OCI-LY3 (cell line): ENCODE measurements around the gene DLG1.

ENCODE experiments used
- H2AFZ ChIP-seq: fragments of 200-600, 300-600 bp; shearing (Covaris generic); 2 replicates; pipeline ENCODE4 v1.6.0; 2014; ENCODE audit warnings: antibody characterized with exemption, low read depth, low read length
- H3K27ac ChIP-seq: fragments of 200-600, 300-600 bp; sonication (generic); 2 replicates; pipeline ENCODE4 v1.5.1; 2014; ENCODE audit warnings: mild to moderate bottlenecking, low read length, moderate library complexity, mixed read lengths
- H3K27me3 ChIP-seq: fragments of 200-600, 300-600 bp; sonication (generic); 2 replicates; pipeline ENCODE4 v1.6.1; 2014; ENCODE audit warnings: low read depth, low read length, mixed read lengths
- H3K36me3 ChIP-seq: fragments of 200-600, 300-600 bp; sonication (generic); replicated peaks from 2 replicates; pipeline ENCODE3; 2014; ENCODE audit warnings: low read depth, low read length, mixed read lengths
- H3K4me1 ChIP-seq: fragments of 300-600, 200-600 bp; sonication (generic); 2 replicates; pipeline ENCODE4 v1.6.1; 2014; ENCODE audit warnings: low read length, mixed read lengths
- H3K4me2 ChIP-seq: fragments of 200-600, 300-600 bp; sonication (generic); 2 replicates; pipeline ENCODE4 v1.6.1; 2014; ENCODE audit warnings: low read length, mixed read lengths
- H3K4me3 ChIP-seq: fragments of 300-600, 200-600 bp; sonication (generic); 2 replicates; pipeline ENCODE4 v1.5.1; 2014; ENCODE audit warnings: antibody characterized with exemption, mild to moderate bottlenecking, low read length, moderate library complexity
- H3K79me2 ChIP-seq: fragments of 300-600, 200-600 bp; shearing (Covaris generic); 2 replicates; pipeline ENCODE4 v1.6.1; 2014; ENCODE audit warnings: mild to moderate bottlenecking, low read length, mixed read lengths
- H3K9ac ChIP-seq: fragments of 300-600, 200-600 bp; shearing (Covaris generic); 2 replicates; pipeline ENCODE4 v1.6.0; 2014; ENCODE audit warnings: mild to moderate bottlenecking, low read length, moderate library complexity
- H3K9me3 ChIP-seq: fragments of 200-600, 300-600 bp; shearing (Covaris generic); 2 replicates; pipeline ENCODE4 v1.6.1; 2014; ENCODE audit warnings: low read length, mixed read lengths; ENCODE audit not compliant: insufficient read depth
- H4K20me1 ChIP-seq: fragments of 200-600, 300-600 bp; sonication (generic); 2 replicates; pipeline ENCODE4 v1.6.1; 2016; ENCODE audit warnings: low read length, mixed read lengths; ENCODE audit not compliant: insufficient read depth
- EZH2phosphoT487 ChIP-seq: fragments of 200-600 bp; shearing (Covaris generic); IDR thresholded peaks from 2 replicates; pipeline ENCODE4 v1.6.1; 2018; ENCODE audit warnings: antibody characterized with exemption, mixed run types, low read depth
- TF ChIP-seq, protein P1 (sequence below): fragments of 200-600, 300-600 bp; sonication (generic); IDR thresholded peaks from 2 replicates; pipeline ENCODE4 v1.5.1; 2014; ENCODE audit warnings: antibody characterized with exemption, low read length, low read depth

The DLG1 gene

DNA sequence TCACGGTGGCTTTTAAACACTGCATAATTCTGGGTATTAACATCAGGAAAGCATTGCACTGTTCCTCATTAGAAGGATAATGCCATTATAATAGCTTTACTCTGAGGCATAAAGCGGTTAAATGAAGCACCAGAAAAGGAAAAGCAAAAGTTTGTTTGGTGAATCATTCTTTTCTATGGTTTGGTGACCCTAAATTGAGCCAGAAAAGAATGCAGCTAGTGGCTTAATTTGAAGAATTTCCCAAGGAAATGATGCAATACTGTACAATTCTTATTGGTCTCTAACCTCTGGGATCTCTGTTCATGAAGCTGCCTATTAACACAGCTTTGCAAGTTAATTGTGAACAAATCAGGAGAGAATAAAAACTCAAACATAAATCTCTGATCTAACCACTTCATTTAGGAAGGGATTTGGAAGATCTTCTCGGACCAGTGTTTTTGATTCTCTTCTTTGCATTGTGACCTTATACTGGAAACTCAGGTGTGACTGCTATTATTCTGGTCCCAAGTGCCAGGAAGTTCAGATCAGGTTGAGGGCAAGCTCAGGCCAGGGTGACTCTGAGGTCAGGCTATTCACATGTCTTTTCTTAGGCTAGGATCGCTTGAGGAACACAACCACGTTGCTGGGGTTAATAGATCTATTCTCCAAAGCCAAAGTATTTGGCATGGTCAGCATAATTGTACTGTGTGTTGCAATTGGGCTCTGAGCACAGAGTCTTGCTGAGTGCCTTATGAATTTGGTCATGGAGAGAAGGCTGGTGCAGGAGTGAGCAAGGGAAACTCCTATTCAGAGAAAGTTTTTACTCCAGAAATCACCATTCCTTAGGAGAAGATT, 11.3 kb upstream of the DLG1 start:
- H2AFZ ChIP-seq = no peak overlapping the region
- H3K79me2 ChIP-seq = no peaks in the 10 kb centered on the region
- H3K4me1 ChIP-seq = peaks cover 20% of the 10 kb centered on the region
- H3K4me3 ChIP-seq = no peak overlapping the region
- H3K27ac ChIP-seq = no peak overlapping the region
- no peaks in the 10 kb centered on the region for H3K36me3 ChIP-seq
- peak overlapping the region; percentile 29 for H3K4me2 ChIP-seq
- TF ChIP-seq EZH2phosphoT487 = no peak
- TF ChIP-seq, protein P1, sequence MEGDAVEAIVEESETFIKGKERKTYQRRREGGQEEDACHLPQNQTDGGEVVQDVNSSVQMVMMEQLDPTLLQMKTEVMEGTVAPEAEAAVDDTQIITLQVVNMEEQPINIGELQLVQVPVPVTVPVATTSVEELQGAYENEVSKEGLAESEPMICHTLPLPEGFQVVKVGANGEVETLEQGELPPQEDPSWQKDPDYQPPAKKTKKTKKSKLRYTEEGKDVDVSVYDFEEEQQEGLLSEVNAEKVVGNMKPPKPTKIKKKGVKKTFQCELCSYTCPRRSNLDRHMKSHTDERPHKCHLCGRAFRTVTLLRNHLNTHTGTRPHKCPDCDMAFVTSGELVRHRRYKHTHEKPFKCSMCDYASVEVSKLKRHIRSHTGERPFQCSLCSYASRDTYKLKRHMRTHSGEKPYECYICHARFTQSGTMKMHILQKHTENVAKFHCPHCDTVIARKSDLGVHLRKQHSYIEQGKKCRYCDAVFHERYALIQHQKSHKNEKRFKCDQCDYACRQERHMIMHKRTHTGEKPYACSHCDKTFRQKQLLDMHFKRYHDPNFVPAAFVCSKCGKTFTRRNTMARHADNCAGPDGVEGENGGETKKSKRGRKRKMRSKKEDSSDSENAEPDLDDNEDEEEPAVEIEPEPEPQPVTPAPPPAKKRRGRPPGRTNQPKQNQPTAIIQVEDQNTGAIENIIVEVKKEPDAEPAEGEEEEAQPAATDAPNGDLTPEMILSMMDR = no peak
- H3K9me3 ChIP-seq = no peaks in the 10 kb centered on the region
- no peaks in the 10 kb centered on the region for H4K20me1 ChIP-seq
- no peak overlapping the region for H3K9ac ChIP-seq
- 0 out of 2 replicates have a peak, but pooled peaks cover 6% of the 10 kb centered on the region for H3K27me3 ChIP-seq

- H3K4me3 ChIP-seq = no peak overlapping the region
- no peaks in the 10 kb centered on the region for H3K9me3 ChIP-seq
- peaks cover 8% of the 10 kb centered on the region for H3K27me3 ChIP-seq
- H3K27ac ChIP-seq = no peak overlapping the region
- H3K4me1 ChIP-seq = peaks cover 20% of the 10 kb centered on the region
- no peaks in the 10 kb centered on the region for H4K20me1 ChIP-seq
- H3K79me2 ChIP-seq = no peaks in the 10 kb centered on the region
- H3K36me3 ChIP-seq = no peaks in the 10 kb centered on the region
- H2AFZ ChIP-seq = no peak overlapping the region
- H3K4me2 ChIP-seq = no peak overlapping the region
- no peak for TF ChIP-seq EZH2phosphoT487
- TF ChIP-seq, protein P1 = no peak
- H3K9ac ChIP-seq = no peak overlapping the region
These were observed 10.2 kb upstream of the DLG1 start for GRCh38 chr3:197308591-197308990.

- H2AFZ ChIP-seq = no peak overlapping the region
- peaks cover 22% of the 10 kb centered on the region for H3K27me3 ChIP-seq
- no peak for TF ChIP-seq EZH2phosphoT487
- TF ChIP-seq, protein P1 = no peak
- no peaks in the 10 kb centered on the region for H3K9me3 ChIP-seq
- no peak overlapping the region for H3K9ac ChIP-seq
- no peak overlapping the region for H3K27ac ChIP-seq
- H4K20me1 ChIP-seq = no peaks in the 10 kb centered on the region
- H3K79me2 ChIP-seq = no peaks in the 10 kb centered on the region
- peaks cover 20% of the 10 kb centered on the region for H3K4me1 ChIP-seq
- H3K4me3 ChIP-seq = no peak overlapping the region
- no peaks in the 10 kb centered on the region for H3K36me3 ChIP-seq
- no peak overlapping the region for H3K4me2 ChIP-seq
These were observed 8.1 kb upstream of the DLG1 start for GRCh38 chr3:197306374-197307086.

DNA sequence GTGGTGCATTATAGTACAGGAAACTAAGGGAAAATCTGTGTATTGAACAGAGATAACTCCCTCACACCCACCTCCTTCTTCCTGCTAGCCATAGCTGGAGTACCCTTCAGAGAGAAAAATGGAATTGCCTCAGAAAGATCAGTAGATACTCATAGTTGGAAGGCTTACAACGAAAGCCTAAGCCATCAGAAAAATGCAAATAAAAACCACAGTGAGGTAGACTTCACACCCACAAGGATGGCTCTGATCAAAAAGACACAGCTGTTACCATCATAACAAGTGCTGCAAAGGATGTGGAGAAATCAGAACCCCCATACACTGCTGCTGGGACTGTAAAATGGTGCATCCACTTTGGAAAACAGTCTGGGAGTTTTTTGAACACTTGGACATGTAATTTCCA, 7.4 kb upstream of the DLG1 start:
- Histone ChIP-seq H3K27me3 (peaks cover 25% of the 10 kb centered on the region), H3K27ac (no peak overlapping the region), H3K9me3 (no peaks in the 10 kb centered on the region), H4K20me1 (no peaks in the 10 kb centered on the region), H3K36me3 (no peaks in the 10 kb centered on the region), H3K4me3 (no peak overlapping the region), H2AFZ (no peak overlapping the region), H3K4me1 (peaks cover 20% of the 10 kb centered on the region), H3K79me2 (no peaks in the 10 kb centered on the region), H3K4me2 (no peak overlapping the region), H3K9ac (no peak overlapping the region)
- no peak for TF ChIP-seq EZH2phosphoT487
- TF ChIP-seq, protein P1 = no peak
